Measurements from ENCODE around the gene ANKS1A.
"Not testable (repeated sequence)": the region's sequence is repeated elsewhere in the genome, so short reads cannot be mapped to it uniquely, and the experiment has no call there.

ANKS1A gene

DNA sequence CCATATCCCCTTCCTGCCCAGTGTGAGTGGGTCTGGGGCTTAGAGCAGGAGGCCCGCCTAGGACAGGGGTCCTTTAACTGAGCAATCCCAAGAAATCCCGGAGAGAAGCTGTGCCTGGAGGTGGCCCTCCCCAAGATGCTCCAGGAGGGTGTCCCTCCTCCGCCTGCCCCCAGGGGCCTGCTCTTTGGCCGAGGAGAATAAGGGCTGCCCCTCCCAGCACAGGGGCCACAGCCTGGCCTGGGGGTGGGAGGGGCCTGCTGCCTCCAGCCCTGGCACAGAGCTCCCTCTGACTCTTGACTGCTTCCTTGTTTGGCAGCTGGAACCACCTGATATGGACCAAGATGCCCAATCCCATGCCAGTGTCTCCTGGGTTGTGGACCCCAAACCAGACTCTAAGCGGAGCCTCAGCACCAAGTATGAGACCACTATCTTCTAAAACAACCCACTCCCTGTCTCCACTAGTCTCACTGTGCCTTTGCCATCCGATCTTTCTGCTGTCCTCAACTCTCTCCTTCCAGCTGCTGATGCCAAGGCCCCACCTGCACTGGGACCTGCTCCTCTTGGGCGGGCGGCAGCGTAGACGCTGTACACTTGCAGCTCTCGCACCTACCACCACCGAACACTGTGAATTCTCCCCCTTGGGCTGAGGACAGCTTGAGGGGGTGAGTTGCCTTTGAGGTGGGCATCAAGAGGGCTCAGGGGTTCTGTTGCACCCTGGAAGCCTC lies 197.7 kb downstream of the ANKS1A start:
- DNase-seq (ENCODE audit: low read depth) = no peak

GRCh38 chr6:35087361-35088280 lies 198.6 kb downstream of the ANKS1A start:
- DNase-seq (ENCODE audit: low read depth) = no peak

DNA sequence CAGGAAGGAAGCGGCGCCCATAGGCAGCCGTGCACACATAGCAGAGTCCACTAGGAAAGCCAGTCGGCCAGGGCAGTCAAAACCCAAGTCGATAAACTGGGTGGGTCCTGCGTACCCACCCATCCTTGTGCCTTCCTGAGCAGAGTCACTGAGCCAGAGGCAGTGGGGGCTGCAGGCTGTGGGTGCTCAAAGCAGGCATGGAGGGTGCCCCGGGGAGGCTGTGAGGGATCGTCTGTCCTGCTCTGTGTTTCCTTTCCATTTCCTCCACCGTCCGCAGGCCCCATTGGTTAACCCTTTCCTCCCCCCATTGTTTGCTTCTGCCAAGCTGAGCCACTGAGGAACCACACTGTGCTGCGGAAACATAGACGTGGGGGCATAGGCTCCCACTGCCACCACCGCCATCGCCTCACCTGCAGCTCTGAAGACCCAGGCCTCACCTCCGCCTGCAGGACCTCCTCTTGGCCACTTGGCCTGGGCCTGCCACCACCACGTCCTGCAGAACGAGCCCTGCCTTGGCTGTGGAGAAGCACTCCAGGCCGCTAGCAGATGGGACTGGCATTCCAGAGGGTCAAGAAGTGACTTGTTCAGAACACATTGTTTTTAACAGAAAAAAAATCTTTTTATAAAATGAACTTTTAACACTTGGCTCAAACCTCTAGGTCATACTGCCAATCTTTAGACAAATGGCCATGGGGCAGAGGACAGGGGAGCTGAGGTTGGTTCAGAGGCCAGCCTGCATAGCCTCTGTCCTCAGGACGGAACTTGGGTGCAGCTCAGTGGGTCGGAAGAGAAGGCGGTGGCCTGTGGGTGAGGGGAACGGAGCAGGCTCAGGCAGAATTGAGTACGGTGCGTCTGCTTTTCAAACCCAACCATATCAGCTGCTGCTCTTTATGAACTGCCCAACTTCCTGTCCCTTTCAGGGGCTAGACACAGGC lies 199.5 kb downstream of the ANKS1A start:
- DNase-seq (ENCODE audit: low read depth) = no peak

DNA sequence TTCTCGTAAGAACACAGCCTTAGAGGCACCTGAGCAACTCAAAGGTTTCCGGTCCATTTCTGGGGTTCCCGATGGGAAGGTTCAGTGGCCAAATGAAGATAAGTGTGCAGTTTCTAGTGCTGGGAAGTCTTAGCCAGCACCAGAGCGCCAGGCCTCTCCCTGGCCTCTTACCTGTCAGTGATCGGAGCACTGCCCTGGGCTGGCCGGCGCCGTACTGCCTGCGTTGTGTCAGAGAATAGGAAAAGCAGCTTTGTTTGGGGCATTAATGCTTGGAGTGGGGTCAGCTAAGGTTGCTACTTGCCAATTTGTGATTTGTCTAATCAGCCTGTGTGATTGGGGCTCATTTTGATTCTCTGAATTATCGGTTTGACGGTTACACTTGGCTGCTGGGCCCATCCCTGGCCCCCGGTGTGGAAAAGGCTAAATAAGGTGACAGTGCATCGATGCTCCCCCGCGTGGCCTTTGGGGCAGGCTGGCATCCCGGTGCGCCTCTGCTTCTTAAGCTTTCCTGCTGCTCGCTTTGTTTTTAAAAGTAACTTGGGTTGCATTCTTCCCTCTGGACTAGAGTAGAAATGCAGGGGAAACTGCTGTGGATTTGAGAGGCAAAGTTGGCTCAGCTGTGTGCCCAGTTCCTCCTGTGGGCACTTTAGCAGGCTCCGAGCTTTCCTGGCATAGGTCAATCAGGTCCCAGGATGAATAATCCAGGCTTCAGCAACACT lies 200.3 kb downstream of the ANKS1A start:
- no peak for DNase-seq (ENCODE audit: low read depth)

- peak; percentile 21 for DNase-seq (ENCODE audit: low read depth)
These were observed 201.0 kb downstream of the ANKS1A start for GRCh38 chr6:35089935-35090505.

DNA sequence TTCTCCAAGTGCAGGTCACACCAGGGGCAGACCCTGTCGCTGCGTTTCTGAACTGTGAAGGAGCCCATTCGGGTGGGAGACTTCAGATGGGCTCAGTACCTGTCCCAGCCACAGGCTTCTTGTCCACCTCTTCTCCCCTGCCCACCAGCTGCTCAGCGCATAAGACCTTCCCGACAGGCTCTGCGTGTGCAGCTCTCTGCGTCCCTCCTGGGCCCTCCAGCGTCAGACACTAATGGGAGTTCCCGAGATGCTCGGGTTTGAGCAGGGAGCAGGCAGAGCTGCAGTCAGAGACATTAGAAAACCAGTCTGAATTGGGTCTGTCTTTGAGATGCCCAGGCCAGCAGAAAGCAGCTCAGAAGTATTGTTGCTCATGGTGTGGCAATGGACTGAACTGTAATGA lies 201.7 kb downstream of the ANKS1A start:
- no peak for DNase-seq (ENCODE audit: low read depth)

GRCh38 chr6:35091346-35092083 lies 202.5 kb downstream of the ANKS1A start:
- DNase-seq (ENCODE audit: low read depth) = peak; percentile 45

DNA sequence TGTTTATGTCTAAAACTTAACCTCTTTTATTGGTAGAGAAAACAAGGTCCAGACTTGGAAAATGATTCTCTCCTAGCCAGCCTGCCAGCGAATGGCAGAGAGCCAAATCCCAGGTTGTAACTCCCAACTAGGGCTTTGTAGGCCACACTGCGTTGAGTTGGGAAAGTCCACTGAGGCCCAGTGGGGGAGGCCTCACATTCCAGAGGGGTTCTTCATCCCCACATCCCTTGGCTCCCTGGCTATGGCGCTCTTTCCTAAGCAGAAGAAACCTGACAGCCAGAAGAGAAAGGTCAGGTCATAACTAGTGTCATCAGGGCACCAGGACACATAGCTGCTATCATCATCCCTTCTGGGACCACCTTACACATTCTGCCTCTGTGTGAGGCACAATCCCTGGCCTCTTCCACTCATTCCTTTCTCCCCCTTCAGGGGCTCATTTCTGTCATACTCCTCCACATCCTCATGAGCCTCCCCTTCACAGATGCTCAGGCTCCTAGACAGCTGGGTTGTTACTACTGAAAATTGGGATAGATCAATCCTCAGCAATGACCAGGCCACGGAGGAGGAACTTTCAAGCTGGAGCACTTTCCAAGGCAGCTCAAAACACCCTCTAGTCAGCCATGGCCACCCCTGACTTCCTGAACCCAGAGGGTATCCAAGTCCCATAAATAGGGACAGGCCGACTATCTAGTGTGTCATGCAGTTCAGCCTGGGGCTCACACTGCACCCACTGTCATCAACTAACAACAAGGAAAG lies 203.5 kb downstream of the ANKS1A start:
- DNase-seq (ENCODE audit: low read depth) = peak; percentile 86

DNA sequence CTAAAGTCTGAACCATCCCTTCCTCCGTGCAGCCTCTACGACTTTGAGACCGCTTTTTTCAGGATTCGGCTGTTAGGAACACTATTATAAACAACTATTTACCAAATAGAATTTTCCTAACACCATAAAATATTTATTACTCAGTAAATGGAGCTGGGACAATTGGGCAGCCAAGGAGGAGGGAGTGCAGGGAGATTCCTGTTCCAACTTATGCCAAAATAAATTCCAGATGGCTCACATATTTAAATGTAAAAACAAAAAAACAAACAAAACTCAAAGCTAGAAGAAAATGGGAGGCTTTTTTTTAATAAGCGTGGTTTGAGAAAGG lies 204.0 kb downstream of the ANKS1A start:
- peak; percentile 65 for DNase-seq (ENCODE audit: low read depth)

GRCh38 chr6:35093783-35094182 lies 204.7 kb downstream of the ANKS1A start:
- DNase-seq (ENCODE audit: low read depth) = no peak

DNA sequence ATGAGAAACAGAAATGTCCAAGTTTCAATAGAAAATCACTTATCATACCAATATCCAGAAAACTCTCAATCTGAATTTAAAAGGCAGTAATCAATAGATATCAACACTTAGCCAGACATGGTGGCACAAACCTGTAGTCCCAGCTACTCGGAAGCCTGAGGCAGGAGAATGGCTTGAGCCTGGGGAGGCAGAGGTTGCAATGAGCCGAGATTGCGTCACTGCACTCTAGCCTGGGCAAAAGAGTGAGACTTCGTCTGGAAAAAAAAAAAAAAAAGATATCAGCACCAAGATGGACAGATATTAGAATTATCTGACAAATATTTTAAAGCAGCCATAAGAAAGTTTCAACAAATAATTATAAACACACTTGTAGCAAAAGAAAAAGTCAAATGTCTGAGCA lies 205.1 kb downstream of the ANKS1A start:
- DNase-seq (ENCODE audit: low read depth) = no peak

DNA sequence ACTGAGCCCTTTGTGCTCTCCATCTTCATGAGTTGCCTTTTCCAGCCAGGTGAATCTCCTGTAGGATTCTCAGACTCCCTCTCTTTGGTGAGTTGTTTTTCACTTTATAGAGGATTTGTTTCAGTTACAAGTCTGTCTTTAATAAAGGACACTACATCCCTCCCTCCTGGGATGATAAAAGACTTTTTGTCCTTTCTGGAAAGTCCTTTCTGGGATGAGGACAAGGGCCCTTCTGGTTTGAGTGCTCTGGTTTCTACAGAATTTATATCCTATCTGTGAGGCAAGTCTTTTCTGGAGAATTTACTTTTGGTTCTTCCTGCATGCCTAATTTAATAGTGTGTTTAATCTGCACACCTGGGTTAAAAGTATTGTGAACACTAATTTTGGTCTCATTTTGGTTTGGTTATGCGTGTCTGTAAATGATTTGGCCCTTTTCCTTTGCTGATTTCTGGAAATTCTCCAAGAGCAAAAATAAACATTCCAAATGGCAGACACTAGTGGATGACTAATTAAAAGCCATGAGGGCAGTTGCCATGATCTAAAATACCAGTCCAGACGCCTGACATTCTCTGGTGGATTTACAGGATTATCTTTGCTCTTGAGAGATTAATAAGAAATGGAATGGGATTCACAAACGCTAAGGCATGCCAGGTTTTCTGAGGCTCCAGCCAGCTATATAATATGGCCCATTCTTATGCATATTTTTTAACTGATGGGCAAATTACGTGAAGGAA lies 207.2 kb downstream of the ANKS1A start:
- peak; percentile 51 for DNase-seq (ENCODE audit: low read depth)

DNA sequence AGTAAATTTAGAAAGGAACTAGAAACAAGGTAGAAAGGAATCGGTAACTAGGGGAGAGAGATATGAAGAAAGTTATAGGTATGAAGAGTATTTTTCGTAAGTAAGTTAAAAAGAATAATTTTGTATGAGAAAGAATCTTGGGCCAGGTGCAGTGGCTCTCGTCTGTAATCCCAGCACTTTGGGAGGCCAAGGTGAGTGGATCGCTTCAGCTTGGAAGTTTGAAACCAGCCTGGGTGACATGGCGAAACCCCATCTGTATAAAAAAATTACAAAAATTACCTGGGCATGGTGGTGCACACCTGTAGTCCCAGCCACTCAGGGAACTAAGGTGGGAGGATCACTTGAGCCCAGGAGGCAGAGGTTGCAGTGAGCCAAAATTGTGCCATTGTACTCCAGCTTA lies 210.1 kb downstream of the ANKS1A start:
- DNase-seq (ENCODE audit: low read depth) = no peak

DNA sequence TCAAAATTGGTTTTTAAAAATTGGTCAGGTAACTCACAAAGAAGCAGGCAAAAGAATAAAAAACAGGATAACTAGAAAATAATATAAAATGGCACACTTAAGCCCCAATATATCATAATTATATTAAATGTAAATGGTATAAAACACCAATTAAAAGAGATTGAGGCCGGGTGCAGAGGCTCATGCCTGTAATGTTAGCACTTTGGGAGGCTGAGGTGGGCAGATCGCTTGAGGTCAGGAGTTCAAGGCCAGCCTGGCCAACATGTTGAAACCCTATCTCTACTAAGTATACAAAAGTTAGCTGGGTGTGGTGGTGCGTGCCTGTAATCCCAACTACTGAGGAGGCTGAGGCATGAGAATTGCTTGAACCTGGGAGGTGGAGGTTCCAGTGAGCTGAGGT lies 216.0 kb downstream of the ANKS1A start:
- DNase-seq (ENCODE audit: low read depth) = no peak

DNA sequence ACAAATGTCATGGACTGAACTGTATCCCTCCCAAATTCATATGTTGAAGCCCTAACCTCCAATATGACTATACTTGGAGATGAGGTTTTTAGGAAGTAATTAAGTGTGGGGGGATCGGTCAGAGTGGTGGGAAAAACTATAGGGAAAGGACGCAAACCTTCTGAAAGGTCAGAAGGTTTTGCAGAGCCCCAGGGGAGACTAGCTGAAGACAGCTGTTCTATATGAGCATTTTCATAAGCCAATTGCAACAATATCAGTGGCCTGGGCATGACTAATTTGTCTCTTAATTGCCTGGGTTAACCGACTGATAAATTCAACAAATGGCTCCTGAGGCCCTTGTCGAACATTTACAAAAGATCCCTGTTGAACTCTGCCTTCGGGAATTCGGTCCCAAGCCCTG lies 217.0 kb downstream of the ANKS1A start:
- DNase-seq (ENCODE audit: low read depth) = not testable (repeated sequence)

GRCh38 chr6:35107208-35107607 lies 218.2 kb downstream of the ANKS1A start:
- DNase-seq (ENCODE audit: low read depth) = not testable (repeated sequence)

DNA sequence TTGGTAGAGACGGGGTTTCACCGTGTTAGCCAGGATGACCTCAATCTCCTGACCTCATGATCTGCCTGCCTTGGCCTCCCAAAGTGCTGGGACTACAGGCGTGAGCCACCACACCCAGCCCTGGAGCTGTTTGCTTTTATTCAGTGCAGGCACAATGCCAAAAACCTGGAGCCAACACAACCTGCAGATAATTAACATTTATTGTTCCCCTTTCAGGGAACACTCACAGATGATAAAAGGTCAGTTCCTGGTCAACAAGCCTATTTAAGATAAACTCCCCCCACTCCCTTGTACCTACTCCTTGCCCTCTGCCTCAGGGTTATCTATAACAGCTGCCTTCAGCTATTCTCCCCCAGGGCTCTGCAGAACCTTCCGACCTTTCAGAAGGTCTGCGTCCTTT lies 218.7 kb downstream of the ANKS1A start:
- DNase-seq (ENCODE audit: low read depth) = not testable (repeated sequence)

GRCh38 chr6:35108309-35108885 lies 219.3 kb downstream of the ANKS1A start:
- DNase-seq (ENCODE audit: low read depth) = no peak

GRCh38 chr6:35120746-35121145 lies 231.7 kb downstream of the ANKS1A start:
- DNase-seq (ENCODE audit: low read depth) = no peak

Data from fibroblast of gingiva (primary cell).